Uterus (tissue), 4 donors: Measurements from ENCODE around the gene KLHDC7B. TPM values are rescaled to one million over a fixed set of nuclear protein-coding genes. Genes with fewer than 3 reads are reported as not detected.
A peak's percentile ranks its signal among the peaks of the same experiment; 100 is the strongest.

ENCODE experiments used
- DNase-seq, 2 donors: peaks; one replicate each; pipeline ENCODE4 v3.0.0-alpha.2; 2019 to 2020
- H3K27ac ChIP-seq, 2 donors: fragments of 200-600 bp; sonication (generic); 1 replicate in 1 of 2; 2 replicates in 1 of 2; pipeline ENCODE4 v1.5.1; 2016 to 2018
- H3K27me3 ChIP-seq, 2 donors: fragments of 200-600 bp; sonication (generic); one replicate each; pipeline ENCODE4 v1.5.1; 2018 to 2019; ENCODE audit warnings: control low read depth in 1 of 2
- H3K36me3 ChIP-seq, 2 donors: fragments of 200-600 bp; sonication (generic); one replicate each; pipeline ENCODE4 v1.5.1; 2019; ENCODE audit warnings: control low read depth in 1 of 2
- H3K4me1 ChIP-seq, 2 donors: fragments of 200-600 bp; sonication (generic); one replicate each; pipeline ENCODE4 v1.5.1; 2018 to 2019; ENCODE audit warnings: control low read depth in 1 of 2
- H3K4me3 ChIP-seq, 2 donors: fragments of 200-600 bp; sonication (generic); 1 replicate in 1 of 2; 2 replicates in 1 of 2; pipeline ENCODE4 v1.5.1; 2018 to 2019; ENCODE audit warnings: mild to moderate bottlenecking in 1 of 2
- H3K9me3 ChIP-seq, 2 donors: fragments of 200-600 bp; sonication (generic); one replicate each; pipeline ENCODE4 v1.5.1; 2019; ENCODE audit warnings: control low read depth in 1 of 2
- CTCF ChIP-seq, 4 experiments: fragments of 200-600 bp in 2 of 4; fragments of 450-650 bp in 2 of 4; sonication (generic) in 2 of 4; IDR thresholded peaks; one replicate each; pipeline ENCODE4 v1.5.1; 2016 to 2019; ENCODE audit warnings: antibody characterized with exemption in 4 of 4, mild to moderate bottlenecking in 2 of 4, moderate library complexity in 1 of 4
- POLR2A ChIP-seq, 2 donors: fragments of 450-650 bp; IDR thresholded peaks; one replicate each; pipeline ENCODE4 v1.6.1; 2016; ENCODE audit warnings: antibody characterized with exemption in 2 of 2, mild to moderate bottlenecking in 1 of 2, moderate library complexity in 1 of 2
- intact Hi-C: fragments of 100-400 bp; cut with DNase I; formaldehyde crosslinking; loops from one replicate; pipeline ENCODE4 v1.15.1; 2023; ENCODE audit warnings: low total_unique reads
- total RNA-seq, 4 donors: library from RNA; depleted of rRNA in 3 of 4; stranded (reverse); fragments of >200 nt in 3 of 4; gene quantifications; one replicate each; pipeline versions ENCODE4 v1.1.0 to v1.2.4, GENCODE V29; 2014 to 2023
- donor health status: DM: yes; HTN: yes; CAD: no.

KLHDC7B gene
- total RNA-seq, 4 donors from 2014 or later: not detected

- H3K4me3 ChIP-seq: no peak overlapping the region
- peaks cover 4 to 7% of the 10 kb centered on the region in 2 donors for H3K4me1 ChIP-seq
- no peak overlapping the region for H3K27ac ChIP-seq
- no peaks in the 10 kb centered on the region for H3K27me3 ChIP-seq
- DNase-seq: no peak
- H3K9me3 ChIP-seq: no peaks in the 10 kb centered on the region
- intact Hi-C loops: no loop called here
- no peak for TF ChIP-seq POLR2A (IDR thresholded peaks at IDR 0.05)
- TF ChIP-seq CTCF (IDR thresholded peaks at IDR 0.05): no peak
- no peaks in the 10 kb centered on the region for H3K36me3 ChIP-seq
Observed at GRCh38 chr22:50578776-50579310, 33.1 kb downstream of the KLHDC7B start.

- H3K9me3 ChIP-seq: no peaks in the 10 kb centered on the region
- H3K27ac ChIP-seq: no peak overlapping the region
- H3K36me3 ChIP-seq: no peaks in the 10 kb centered on the region
- no peak overlapping the region for H3K4me3 ChIP-seq
- intact Hi-C loops: no loop called here
- TF ChIP-seq CTCF (IDR thresholded peaks at IDR 0.05): no peak
- TF ChIP-seq POLR2A (IDR thresholded peaks at IDR 0.05): no peak
- no peaks in the 10 kb centered on the region for H3K27me3 ChIP-seq
- DNase-seq: no peak
- H3K4me1 ChIP-seq: peaks cover 4 to 7% of the 10 kb centered on the region in 2 donors
Observed at GRCh38 chr22:50579752-50580151, 34.1 kb downstream of the KLHDC7B start.

- TF ChIP-seq CTCF (IDR thresholded peaks at IDR 0.05) (no peak), POLR2A (IDR thresholded peaks at IDR 0.05) (no peak)
- intact Hi-C loops: no loop called here
- peaks cover 4 to 7% of the 10 kb centered on the region in 2 donors for H3K4me1 ChIP-seq
- H3K36me3 ChIP-seq: no peaks in the 10 kb centered on the region
- H3K9me3 ChIP-seq: no peaks in the 10 kb centered on the region
- H3K4me3 ChIP-seq: peak overlapping the region; percentile 61 to 69
- peak overlapping the region in 1 of 2 donors; percentile 97 for H3K27ac ChIP-seq
- no peak for DNase-seq
- H3K27me3 ChIP-seq: no peaks in the 10 kb centered on the region
Observed at GRCh38 chr22:50581031-50581949, 35.6 kb downstream of the KLHDC7B start.

GRCh38 chr22:50581950-50582492, 36.3 kb downstream of the KLHDC7B start:
- no peaks in the 10 kb centered on the region for H3K27me3 ChIP-seq
- intact Hi-C loops: no loop called here
- no peak for DNase-seq
- peaks cover 4 to 7% of the 10 kb centered on the region in 2 donors for H3K4me1 ChIP-seq
- no peak for TF ChIP-seq POLR2A (IDR thresholded peaks at IDR 0.05)
- no peak for TF ChIP-seq CTCF (IDR thresholded peaks at IDR 0.05)
- peak overlapping the region; percentile 61 to 69 for H3K4me3 ChIP-seq
- H3K27ac ChIP-seq: peak overlapping the region; percentile 88 to 97
- no peaks in the 10 kb centered on the region for H3K9me3 ChIP-seq
- no peaks in the 10 kb centered on the region for H3K36me3 ChIP-seq
